NT2/D1 (cell line): ENCODE data around the gene SHMT1.

Source experiments
- SUZ12 ChIP-seq: IDR thresholded peaks from 2 replicates; pipeline ENCODE4 v1.6.1; 2011; ENCODE audit not compliant: insufficient read length, insufficient read depth; ENCODE audit errors: extremely low read depth
- YY1 ChIP-seq: IDR thresholded peaks from 2 replicates; pipeline ENCODE4 v1.6.1; 2011; ENCODE audit not compliant: insufficient read length, insufficient read depth
- ZNF274 ChIP-seq: IDR thresholded peaks from 2 replicates; pipeline ENCODE4 v1.6.1; 2011; ENCODE audit warnings: mild to moderate bottlenecking, low read depth, low read length

DNA sequence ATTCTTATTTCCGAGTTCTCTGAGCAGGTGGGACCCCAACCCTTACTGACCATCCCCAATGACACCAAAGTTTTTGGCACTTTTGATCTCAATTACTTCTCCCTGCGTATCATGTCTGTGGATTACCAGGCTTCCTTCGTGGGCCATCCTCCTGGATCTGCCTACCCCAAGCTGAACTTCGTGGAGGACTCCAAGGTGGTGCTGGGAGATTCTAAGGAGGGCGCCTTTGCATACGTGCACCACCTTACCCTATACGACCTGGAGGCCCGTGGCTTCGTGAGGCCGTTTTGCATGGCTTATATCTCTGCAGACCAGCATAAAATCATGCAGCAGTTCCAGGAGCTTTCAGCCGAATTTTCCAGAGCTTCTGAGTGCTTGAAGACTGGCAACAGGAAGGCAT is 47.4 kb downstream of the SHMT1 start:
- TF ChIP-seq ZNF274 (no peak), SUZ12 (no peak), YY1 (no peak)
